GM18505 (cell line): Measurements from ENCODE around the gene SLC1A2.

Experiments used
- ATAC-seq: cut with Tn5 transposase; IDR thresholded peaks from one replicate; pipeline ENCODE4 v1.9.1; 2021; ENCODE audit not compliant: unreplicated experiment
- POLR2A ChIP-seq: IDR thresholded peaks from 4 replicates; pipeline ENCODE4 v1.6.1; 2011; ENCODE audit warnings: borderline replicate concordance; ENCODE audit not compliant: insufficient read depth, insufficient read length; ENCODE audit errors: extremely low read depth

SLC1A2 gene

DNA sequence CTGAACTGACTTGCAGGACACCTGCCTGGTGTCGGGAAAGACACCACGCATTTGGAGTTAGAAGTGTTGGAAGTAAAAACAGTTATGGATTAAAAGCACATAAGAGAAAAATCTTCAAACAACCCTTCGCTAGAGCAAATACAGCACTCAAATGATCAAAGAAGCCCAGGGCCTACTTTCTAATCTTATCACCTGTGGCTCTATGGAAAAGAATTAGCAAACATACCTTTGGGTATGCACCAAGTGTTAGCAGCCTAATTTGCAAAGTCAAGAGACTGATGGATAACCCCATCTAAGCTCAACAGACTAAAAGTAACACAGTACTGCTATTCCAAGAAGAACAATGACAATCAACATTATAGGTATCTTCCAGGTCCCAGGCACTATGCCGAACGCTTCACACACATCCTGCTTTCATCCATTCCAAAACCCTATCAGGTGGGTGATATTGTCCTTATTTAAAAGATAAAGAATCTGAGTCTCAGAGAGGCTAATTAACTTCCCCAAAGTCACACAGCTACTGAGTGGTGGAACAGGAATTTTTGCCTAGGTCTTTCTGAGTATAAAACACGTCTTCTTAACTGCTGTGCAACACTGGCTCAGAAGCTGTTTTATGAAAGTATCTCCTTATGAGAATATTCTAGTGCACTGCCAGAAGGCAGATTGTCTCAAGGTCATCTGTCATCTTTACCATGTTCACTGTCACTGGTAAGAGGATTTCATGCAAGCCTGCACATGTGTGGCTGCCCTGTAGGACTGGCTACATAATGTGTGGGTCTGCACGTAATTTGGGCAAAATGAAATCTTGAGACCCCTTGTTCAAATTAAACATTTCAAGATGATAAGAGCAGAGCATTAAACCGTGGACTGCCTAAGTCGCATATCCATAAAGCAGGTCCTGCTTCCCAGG lies 16.4 kb downstream of the SLC1A2 start:
- no peak for TF ChIP-seq POLR2A
- no peak for ATAC-seq

GRCh38 chr11:35398881-35399280 lies 20.5 kb downstream of the SLC1A2 start:
- ATAC-seq: no peak
- no peak for TF ChIP-seq POLR2A

GRCh38 chr11:35394941-35395340 lies 24.4 kb downstream of the SLC1A2 start:
- ATAC-seq: no peak
- no peak for TF ChIP-seq POLR2A

GRCh38 chr11:35393098-35393497 lies 26.3 kb downstream of the SLC1A2 start:
- no peak for TF ChIP-seq POLR2A
- no peak for ATAC-seq

GRCh38 chr11:35391922-35392688 lies 27.3 kb downstream of the SLC1A2 start:
- no peak for ATAC-seq
- TF ChIP-seq POLR2A: no peak

DNA sequence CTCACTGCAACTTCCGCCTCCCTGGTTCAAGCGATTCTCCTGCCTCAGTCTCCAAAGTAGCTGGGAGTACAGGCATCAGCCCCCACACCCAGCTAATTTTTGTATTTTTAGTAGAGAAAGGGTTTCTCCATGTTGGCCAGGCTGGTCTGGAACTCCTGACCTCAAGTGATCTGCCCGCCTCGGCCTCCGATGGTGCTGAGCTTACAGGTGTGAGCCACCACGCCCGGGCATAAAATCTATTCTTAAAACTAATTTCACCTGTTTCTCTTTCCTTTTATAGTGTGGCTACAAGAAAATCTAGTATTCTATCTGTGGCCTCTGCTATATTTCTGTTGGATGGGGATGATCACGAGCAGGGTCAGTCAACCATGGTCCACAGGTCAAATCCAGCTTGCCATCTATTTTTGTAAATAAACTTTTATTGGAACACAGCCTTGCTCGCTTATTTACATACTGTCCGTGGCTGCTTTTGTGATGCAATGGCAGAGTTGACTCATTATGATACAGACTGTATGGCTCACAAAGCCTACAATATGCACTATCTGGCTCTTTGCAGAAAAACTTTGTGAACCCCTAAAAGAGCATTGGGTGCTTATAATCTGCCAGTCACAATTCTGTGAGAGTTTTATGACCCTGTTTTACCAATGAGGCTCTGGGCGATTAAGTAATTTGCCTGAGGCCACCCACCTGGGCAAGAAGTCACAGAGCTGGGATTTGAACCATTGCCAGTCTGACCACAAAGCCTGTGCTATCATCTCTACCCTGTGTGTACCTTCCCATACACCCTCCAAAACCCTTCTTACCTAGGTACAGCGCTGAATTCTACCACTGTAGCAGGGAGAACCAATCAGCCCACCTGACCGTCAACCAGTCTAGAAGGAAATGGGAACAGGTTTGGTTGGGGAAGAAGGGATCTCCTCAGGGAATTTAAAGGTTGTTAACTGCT lies 28.3 kb downstream of the SLC1A2 start:
- ATAC-seq: peak; percentile 76

GRCh38 chr11:35389897-35390465 lies 29.4 kb downstream of the SLC1A2 start:
- TF ChIP-seq POLR2A: no peak
- ATAC-seq: no peak

More for the DNA sequence above, 28.3 kb downstream of the SLC1A2 start:
- TF ChIP-seq POLR2A: no peak

GRCh38 chr11:35389112-35389511 lies 30.2 kb downstream of the SLC1A2 start:
- no peak for ATAC-seq
- TF ChIP-seq POLR2A: no peak

- no peak for ATAC-seq
- no peak for TF ChIP-seq POLR2A
Observed at GRCh38 chr11:35388061-35388460, 31.3 kb downstream of the SLC1A2 start.

DNA sequence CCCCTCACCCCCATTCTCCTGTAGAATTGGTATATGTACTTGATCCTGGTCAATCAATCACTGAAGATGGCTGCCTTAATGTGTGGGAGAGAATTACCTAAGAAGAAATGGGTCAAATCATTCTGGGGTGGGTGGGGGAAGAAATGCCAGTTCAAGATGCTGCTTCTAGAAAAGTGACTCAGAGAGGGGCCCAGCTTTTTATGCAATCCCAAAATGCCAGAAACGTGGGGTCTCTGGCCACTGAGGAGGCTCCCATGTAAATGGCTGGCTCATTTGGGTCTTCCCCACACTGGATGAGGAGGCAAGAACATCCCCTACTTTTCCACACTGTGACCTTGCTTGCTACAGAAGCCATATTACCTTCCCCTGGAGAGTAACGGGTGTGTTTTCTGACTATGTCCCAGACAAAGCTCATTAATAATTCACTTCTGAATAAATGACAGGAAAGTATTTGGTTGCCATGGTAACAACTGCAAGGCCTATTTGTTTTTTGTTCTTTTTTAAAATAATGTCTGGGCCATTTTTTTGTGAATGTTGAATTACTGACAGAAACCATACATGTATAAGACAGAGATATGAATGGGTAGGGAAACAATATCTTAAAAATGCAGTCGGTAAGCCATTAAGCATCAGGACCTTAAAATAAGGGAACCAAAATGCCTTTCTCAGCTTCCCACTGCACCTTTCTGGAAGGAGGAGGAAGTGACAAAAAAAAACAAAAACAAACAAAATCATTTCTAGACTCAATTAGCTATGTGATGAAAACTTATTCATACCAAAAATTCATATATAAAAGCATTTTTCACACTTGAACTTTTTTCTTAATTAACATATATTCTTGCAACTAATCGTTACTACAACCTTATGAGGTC lies 32.0 kb downstream of the SLC1A2 start:
- TF ChIP-seq POLR2A: no peak
- no peak for ATAC-seq

GRCh38 chr11:35383953-35384352 lies 35.4 kb downstream of the SLC1A2 start:
- no peak for ATAC-seq
- no peak for TF ChIP-seq POLR2A
